IMR-90 (cell line): ENCODE measurements around the gene BMX. TPM values are rescaled to one million over a fixed set of nuclear protein-coding genes. Genes with fewer than 3 reads are reported as not detected.

Source experiments
- ATAC-seq: fragments of 200-7000 bp; cut with Tn5 transposase; 2 replicates; pipeline ENCODE4 v1.9.1; 2020; ENCODE audit warnings: low read depth, mild to moderate bottlenecking, moderate library complexity
- BruUV-seq: library from RNA; stranded (reverse); fragments of 400-500 nt; replicated peaks from 2 replicates; lab custom pipeline; 2021; lab: Mats Ljungman, UMichigan
- CTCF ChIA-PET: fragments of 300-600 bp; formaldehyde crosslinking; extraction: SDS; loops from one replicate; lab custom pipeline; 2021; ENCODE audit warnings: antibody characterized with exemption; lab: Yijun Ruan, JAX
- POLR2A ChIA-PET: fragments of 300-600 bp; sonication (Branson Sonifier 250); formaldehyde crosslinking; loops from one replicate; lab custom pipeline; 2022; ENCODE audit warnings: antibody characterized with exemption; ENCODE audit not compliant: unreplicated experiment; lab: Charles Lee
- DNase-seq: peaks from one replicate; pipeline ENCODE4 v3.0.0; 2013
- H2AFZ ChIP-seq: replicated peaks from 2 replicates; pipeline ENCODE3; 2013; ENCODE audit warnings: low read length, mild to moderate bottlenecking; ENCODE audit not compliant: poor library complexity
- H2AK5ac ChIP-seq: 2 replicates; pipeline ENCODE4 v1.6.1; 2013; ENCODE audit warnings: low read depth, low read length, inconsistent platforms
- H2AK9ac ChIP-seq: replicated peaks from 2 replicates; pipeline ENCODE3; 2013; ENCODE audit warnings: mild to moderate bottlenecking, low read depth, low read length, moderate library complexity; ENCODE audit not compliant: poor library complexity
- H2BK120ac ChIP-seq: 2 replicates; pipeline ENCODE4 v1.6.1; 2013; ENCODE audit warnings: low read depth, low read length, inconsistent platforms
- H2BK15ac ChIP-seq: 3 replicates; pipeline ENCODE4 v1.6.1; 2013; ENCODE audit warnings: low read depth, low read length, inconsistent platforms
- H2BK20ac ChIP-seq: 2 replicates; pipeline ENCODE4 v1.6.1; 2013; ENCODE audit warnings: low read depth, mild to moderate bottlenecking, inconsistent platforms, low read length, moderate library complexity
- H2BK5ac ChIP-seq: 2 replicates; pipeline ENCODE4 v1.6.1; 2013; ENCODE audit warnings: mild to moderate bottlenecking, low read depth, low read length, inconsistent platforms; ENCODE audit not compliant: poor library complexity, severe bottlenecking
- H3K14ac ChIP-seq: replicated peaks from 2 replicates; pipeline ENCODE4 v1.6.1; 2013; ENCODE audit warnings: low read depth, low read length, inconsistent platforms
- H3K18ac ChIP-seq: 2 replicates; pipeline ENCODE4 v1.6.1; 2013; ENCODE audit warnings: low read depth, low read length, control low read depth
- H3K23ac ChIP-seq: 2 replicates; pipeline ENCODE4 v1.6.1; 2013; ENCODE audit warnings: low read depth, low read length, inconsistent platforms
- H3K27ac ChIP-seq: 2 replicates; pipeline ENCODE4 v1.5.1; 2013; ENCODE audit warnings: mild to moderate bottlenecking, control low read depth, low read length; ENCODE audit not compliant: insufficient read depth
- H3K27me3 ChIP-seq: 2 replicates; pipeline ENCODE4 v1.6.1; 2013; ENCODE audit warnings: low read length; ENCODE audit not compliant: control insufficient read depth, insufficient read depth
- H3K36me3 ChIP-seq: 2 replicates; pipeline ENCODE4 v1.6.1; 2013; ENCODE audit warnings: low read length, mixed read lengths; ENCODE audit not compliant: control insufficient read depth, insufficient read depth
- H3K4ac ChIP-seq: 2 replicates; pipeline ENCODE4 v1.6.1; 2013; ENCODE audit warnings: low read depth, low read length, inconsistent platforms
- H3K4me1 ChIP-seq: 2 replicates; pipeline ENCODE4 v1.6.1; 2013; ENCODE audit warnings: low read length, mixed read lengths; ENCODE audit not compliant: control insufficient read depth, insufficient read depth
- H3K4me2 ChIP-seq: 2 replicates; pipeline ENCODE4 v1.6.1; 2013; ENCODE audit warnings: low read depth, mild to moderate bottlenecking, control low read depth, low read length, moderate library complexity
- H3K4me3 ChIP-seq: 2 replicates; pipeline ENCODE4 v1.5.1; 2013; ENCODE audit warnings: low read depth, mild to moderate bottlenecking, control low read depth, low read length, moderate library complexity; ENCODE audit not compliant: insufficient read depth
- H3K56ac ChIP-seq: 2 replicates; pipeline ENCODE4 v1.6.1; 2013; ENCODE audit warnings: low read length, inconsistent platforms; ENCODE audit not compliant: insufficient read depth; ENCODE audit errors: extremely low read depth
- H3K79me1 ChIP-seq, 2 experiments: 2 replicates each; pipeline ENCODE4 v1.6.1; 2013; ENCODE audit warnings: low read length in 2 of 2, inconsistent platforms in 1 of 2, low read depth in 1 of 2
- H3K9ac ChIP-seq: 2 replicates; pipeline ENCODE4 v1.6.1; 2013; ENCODE audit warnings: low read depth, low read length, control low read depth
- H3K9me1 ChIP-seq: 2 replicates; pipeline ENCODE4 v1.6.1; 2013; ENCODE audit warnings: low read length, inconsistent platforms; ENCODE audit not compliant: insufficient read depth
- H3K9me3 ChIP-seq: 2 replicates; pipeline ENCODE4 v1.6.1; 2013; ENCODE audit warnings: low read length; ENCODE audit not compliant: control insufficient read depth, insufficient read depth
- H4K20me1 ChIP-seq: 2 replicates; pipeline ENCODE4 v1.6.1; 2013; ENCODE audit warnings: low read length, inconsistent platforms; ENCODE audit not compliant: insufficient read depth
- H4K5ac ChIP-seq: 2 replicates; pipeline ENCODE4 v1.6.1; 2013; ENCODE audit warnings: mild to moderate bottlenecking, low read depth, low read length, control low read depth
- H4K8ac ChIP-seq, 2 experiments: 2 replicates each; pipeline ENCODE4 v1.6.1; 2013; ENCODE audit warnings: low read depth in 2 of 2, low read length in 2 of 2, control low read depth in 1 of 2, inconsistent platforms in 1 of 2
- H4K91ac ChIP-seq: 2 replicates; pipeline ENCODE4 v1.6.1; 2013; ENCODE audit warnings: low read depth, low read length, inconsistent platforms; ENCODE audit not compliant: insufficient read depth
- BHLHE40 ChIP-seq: fragments of 150-350 bp; IDR thresholded peaks from 2 replicates; pipeline ENCODE4 v1.6.1; 2016; ENCODE audit warnings: mild to moderate bottlenecking, low read depth, low read length
- CEBPB ChIP-seq: IDR thresholded peaks from 2 replicates; pipeline ENCODE4 v1.6.1; 2012; ENCODE audit warnings: low read depth, low read length, improper control_type of control experiment
- CHD1 ChIP-seq: IDR thresholded peaks from 2 replicates; pipeline ENCODE4 v1.6.1; 2012; ENCODE audit warnings: low read depth, low read length, improper control_type of control experiment
- CTCF ChIP-seq: conservative IDR thresholded peaks from 2 replicates; pipeline ENCODE4 v1.5.1; 2012; ENCODE audit warnings: mild to moderate bottlenecking, low read depth, low read length, improper control_type of control experiment
- ELK1 ChIP-seq: fragments of 150-350 bp; IDR thresholded peaks from 2 replicates; pipeline ENCODE4 v1.6.1; 2016; ENCODE audit warnings: low read depth, mild to moderate bottlenecking, low read length, moderate library complexity, borderline replicate concordance
- FOS ChIP-seq: fragments of 150-350 bp; IDR thresholded peaks from 2 replicates; pipeline ENCODE4 v1.6.1; 2016; ENCODE audit warnings: low read depth, low read length
- MAFK ChIP-seq: IDR thresholded peaks from 2 replicates; pipeline ENCODE4 v1.6.1; 2012; ENCODE audit warnings: low read depth, low read length, improper control_type of control experiment
- MAZ ChIP-seq: IDR thresholded peaks from 2 replicates; pipeline ENCODE4 v1.6.1; 2012; ENCODE audit warnings: low read depth, mild to moderate bottlenecking, low read length, improper control_type of control experiment, moderate library complexity, borderline replicate concordance
- MXI1 ChIP-seq: IDR thresholded peaks from 2 replicates; pipeline ENCODE4 v1.6.1; 2012; ENCODE audit warnings: low read depth, mild to moderate bottlenecking, low read length, moderate library complexity, borderline replicate concordance
- NFE2L2 ChIP-seq: fragments of 150-350 bp; IDR thresholded peaks from 2 replicates; pipeline ENCODE4 v1.6.1; 2016; ENCODE audit warnings: low read depth, mild to moderate bottlenecking, low read length
- POLR2A ChIP-seq: IDR thresholded peaks from 2 replicates; pipeline ENCODE4 v1.6.1; 2012; ENCODE audit warnings: mild to moderate bottlenecking, low read depth, low read length
- RAD21 ChIP-seq: IDR thresholded peaks from 2 replicates; pipeline ENCODE4 v1.6.1; 2012; ENCODE audit warnings: low read length, improper control_type of control experiment
- RCOR1 ChIP-seq: IDR thresholded peaks from 2 replicates; pipeline ENCODE4 v1.6.1; 2012; ENCODE audit warnings: mild to moderate bottlenecking, low read length, improper control_type of control experiment; ENCODE audit not compliant: insufficient replicate concordance
- SMC3 ChIP-seq: fragments of 150-350 bp; IDR thresholded peaks from 2 replicates; pipeline ENCODE4 v1.6.1; 2016; ENCODE audit warnings: low read depth, mild to moderate bottlenecking, antibody characterized with exemption, low read length, moderate library complexity
- dilution Hi-C: fragments of 300-500 bp; cut with HindIII; formaldehyde crosslinking; loops from one replicate; pipeline ENCODE4 v1.14.3; 2018; ENCODE audit warnings: low sequenced_read_pairs; ENCODE audit not compliant: unreplicated experiment
- in situ Hi-C: fragments of 300-500 bp; cut with MboI; formaldehyde crosslinking; loops from 3 replicates; pipeline ENCODE4 v1.14.3; 2019; ENCODE audit warnings: low sequenced_read_pairs, inconsistent platforms, mixed read lengths
- intact Hi-C: fragments of 100-400 bp; cut with micrococcal nuclease; formaldehyde crosslinking; loops from 2 replicates; pipeline ENCODE4 v1.10.0; 2022
- polyA plus RNA-seq, 3 experiments: library from polyadenylated mRNA; depleted of rRNA; stranded (reverse); fragments of >200 nt; gene quantifications; 2 replicates each; pipeline ENCODE4 v1.2.3, GENCODE V29; 2012; ENCODE audit warnings: low replicate concordance in 1 of 3
- total RNA-seq: library from RNA; depleted of rRNA; stranded (reverse); fragments of >200 nt; gene quantifications from 2 replicates; pipeline ENCODE4 v1.2.3, GENCODE V29; 2012

Gene BMX
- total and polyA plus RNA-seq, 2 of the 4 experiments (the other 2 are of a cell fraction), result not detected

- Histone ChIP-seq H2AFZ (no peak overlapping the region), H3K18ac (no peak overlapping the region), H3K27ac (no peak overlapping the region), H2BK5ac (no peak overlapping the region), H2AK5ac (no peak overlapping the region), H3K4me2 (no peak overlapping the region), H3K79me1 (no peaks in the 10 kb centered on the region), H4K8ac (no peak overlapping the region), H3K14ac (no peak overlapping the region), H3K4me1 (no peaks in the 10 kb centered on the region), H3K4me3 (no peak overlapping the region), H3K27me3 (peaks cover 15% of the 10 kb centered on the region), H4K20me1 (no peaks in the 10 kb centered on the region), H3K9me1 (no peaks in the 10 kb centered on the region), H2BK120ac (no peak overlapping the region), H2AK9ac (no peak overlapping the region), H3K36me3 (no peaks in the 10 kb centered on the region), H3K23ac (no peak overlapping the region), H2BK20ac (no peak overlapping the region), H4K5ac (no peak overlapping the region), H3K4ac (no peak overlapping the region), H4K91ac (no peak overlapping the region), H3K9me3 (no peaks in the 10 kb centered on the region), H2BK15ac (no peak overlapping the region), H3K9ac (no peak overlapping the region), H3K56ac (no peak overlapping the region)
- dilution Hi-C loops, result no loop called here
- TF ChIP-seq ELK1 (no peak), CHD1 (no peak), MXI1 (no peak), MAZ (no peak), RAD21 (no peak), POLR2A (no peak), BHLHE40 (no peak), FOS (no peak), RCOR1 (no peak), SMC3 (no peak), CTCF (no peak), CEBPB (no peak), NFE2L2 (no peak), MAFK (no peak)
- ChIA-PET POLR2A (no interaction called here), CTCF (no interaction called here)
- DNase-seq (no peak), ATAC-seq (no peak)
- no TSS peak for BruUV-seq
- in situ Hi-C loops, result no loop called here
- intact Hi-C loops, result no loop called here
These were observed 9.2 kb downstream of the BMX start for GRCh38 chrX:15509845-15510244.
